Superior temporal gyrus (tissue), 1 donor: ENCODE measurements around the gene MGAT3.
"Not testable (repeated sequence)": the region's sequence is repeated elsewhere in the genome, so short reads cannot be mapped to it uniquely, and the experiment has no call there.

Experiments
- DNase-seq: peaks from one replicate; pipeline ENCODE4 v3.0.0-alpha.2; 2016; ENCODE audit errors: extremely low spot score

The MGAT3 gene

GRCh38 chr22:39512026-39512425 is 55.2 kb downstream of the MGAT3 start:
- no peak for DNase-seq

DNA sequence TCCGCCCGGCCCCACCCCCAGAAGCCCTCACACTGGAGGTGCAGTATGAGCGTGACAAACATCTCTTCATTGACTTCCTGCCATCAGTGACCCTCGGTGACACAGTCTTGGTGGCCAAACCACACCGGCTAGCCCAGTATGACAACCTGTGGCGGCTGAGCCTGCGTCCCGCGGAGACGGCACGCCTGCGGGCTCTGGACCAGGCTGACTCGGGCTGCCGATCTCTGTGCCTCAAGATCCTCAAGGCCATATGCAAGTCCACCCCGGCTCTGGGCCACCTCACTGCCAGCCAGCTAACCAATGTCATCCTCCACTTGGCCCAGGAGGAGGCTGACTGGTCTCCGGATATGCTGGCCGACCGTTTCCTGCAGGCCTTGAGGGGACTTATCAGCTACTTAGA is 57.0 kb downstream of the MGAT3 start:
- DNase-seq: no peak

DNA sequence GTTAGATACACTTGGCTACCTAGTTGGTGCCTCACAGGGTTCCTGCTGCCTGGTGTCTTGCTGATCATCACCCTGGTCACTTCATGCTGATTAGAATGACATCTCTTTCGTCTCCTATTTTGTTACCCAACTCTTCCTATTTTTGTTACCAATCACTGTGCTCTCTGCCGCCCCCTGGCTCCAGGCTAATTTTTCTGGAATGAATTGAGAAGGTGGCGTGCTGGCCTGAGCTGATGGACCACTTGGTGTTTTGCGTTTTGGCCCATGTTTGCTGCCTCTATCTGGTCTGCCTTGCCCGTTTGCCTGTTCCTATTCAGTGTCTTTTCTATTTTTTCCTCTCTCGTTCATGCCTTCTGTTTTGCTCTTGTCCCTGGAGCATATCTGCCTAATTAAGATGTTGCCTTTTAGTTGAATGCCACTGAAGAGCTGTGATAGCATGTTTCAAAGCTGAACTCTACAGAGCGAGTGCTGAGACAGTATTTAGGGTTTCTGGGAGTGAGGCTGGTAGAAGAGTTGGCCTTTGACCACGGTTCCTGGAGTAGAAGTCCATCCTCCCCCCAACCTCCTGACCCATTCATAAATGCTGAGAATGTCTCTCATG is 57.7 kb downstream of the MGAT3 start:
- peak; percentile 84 for DNase-seq

GRCh38 chr22:39515266-39516050 is 58.6 kb downstream of the MGAT3 start:
- no peak for DNase-seq

- DNase-seq: no peak
These were observed 60.7 kb downstream of the MGAT3 start for GRCh38 chr22:39517470-39517869.

DNA sequence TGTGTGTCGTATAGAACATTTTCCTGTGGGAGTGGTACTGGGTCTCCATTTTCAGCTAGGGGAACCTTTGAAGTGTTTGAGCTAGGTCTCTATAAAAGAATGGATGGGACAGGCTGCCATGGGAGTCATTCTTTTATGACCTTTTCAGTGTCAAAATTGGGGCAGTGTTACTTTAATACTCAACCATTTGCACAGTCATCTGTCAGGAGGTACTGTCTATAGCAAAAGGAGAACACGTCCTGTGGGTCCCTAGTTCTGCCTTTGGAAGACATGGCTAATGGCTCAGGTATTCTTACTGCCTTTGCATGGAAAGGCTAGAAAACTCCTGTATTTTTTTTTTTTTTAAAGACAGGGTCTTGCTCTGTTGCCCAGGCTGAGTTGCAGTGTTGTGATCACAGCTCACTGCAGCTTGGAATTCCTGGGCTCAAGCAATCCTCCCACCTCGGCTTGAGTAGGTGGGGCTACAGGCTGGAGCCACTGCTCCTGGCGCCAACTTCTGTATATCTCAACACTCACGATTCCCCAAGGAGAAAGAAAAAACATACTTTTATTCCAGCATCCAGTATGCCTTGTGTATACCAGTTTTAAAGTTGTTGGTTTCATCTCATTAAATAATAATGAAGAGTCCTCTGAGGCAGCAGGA is 61.5 kb downstream of the MGAT3 start:
- DNase-seq: no peak

- DNase-seq: no peak
These were observed 62.3 kb downstream of the MGAT3 start for GRCh38 chr22:39518996-39519680.

GRCh38 chr22:39519681-39520225 is 62.9 kb downstream of the MGAT3 start:
- peak; percentile 93 for DNase-seq

DNA sequence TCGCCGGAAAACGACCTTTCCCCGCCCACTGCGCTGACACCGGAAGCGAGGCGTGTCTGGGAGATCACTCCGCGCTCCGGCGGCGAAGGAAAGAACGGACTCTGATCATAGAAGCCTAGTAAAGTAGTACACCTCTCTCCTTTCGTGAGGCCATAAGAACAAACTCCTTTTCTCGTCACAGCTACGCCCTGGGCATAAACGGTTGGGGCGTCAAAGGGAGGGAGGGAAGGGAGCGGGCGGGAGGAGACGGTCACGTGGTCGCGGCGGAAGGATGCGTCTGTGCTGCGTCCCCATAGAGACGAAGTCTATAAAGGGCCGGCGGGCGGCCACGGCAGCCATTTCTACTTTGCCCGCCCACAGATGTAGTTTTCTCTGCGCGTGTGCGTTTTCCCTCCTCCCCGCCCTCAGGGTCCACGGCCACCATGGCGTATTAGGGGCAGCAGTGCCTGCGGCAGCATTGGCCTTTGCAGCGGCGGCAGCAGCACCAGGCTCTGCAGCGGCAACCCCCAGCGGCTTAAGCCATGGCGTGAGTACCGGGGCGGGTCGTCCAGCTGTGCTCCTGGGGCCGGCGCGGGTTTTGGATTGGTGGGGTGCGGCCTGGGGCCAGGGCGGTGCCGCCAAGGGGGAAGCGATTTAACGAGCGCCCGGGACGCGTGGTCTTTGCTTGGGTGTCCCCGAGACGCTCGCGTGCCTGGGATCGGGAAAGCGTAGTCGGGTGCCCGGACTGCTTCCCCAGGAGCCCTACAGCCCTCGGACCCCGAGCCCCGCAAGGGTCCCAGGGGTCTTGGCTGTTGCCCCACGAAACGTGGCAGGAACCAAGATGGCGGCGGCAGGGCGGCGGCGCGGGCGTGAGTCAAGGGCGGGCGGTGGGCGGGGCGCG is 63.7 kb downstream of the MGAT3 start, which contains the start of gene ATF4:
Gene ATF4, plus strand, starts transcription at position 337 of the 880 bp plus-strand sequence. CDS start 884 bp downstream, outside the sequence.
- peak; percentile 92 for DNase-seq

GRCh38 chr22:39521106-39521885 is 64.5 kb downstream of the MGAT3 start:
- peak; percentile 58 for DNase-seq

GRCh38 chr22:39522091-39522490 is 65.3 kb downstream of the MGAT3 start:
- DNase-seq: not testable (repeated sequence)

- peak; percentile 55 for DNase-seq
These were observed 65.9 kb downstream of the MGAT3 start for GRCh38 chr22:39522567-39523300.

DNA sequence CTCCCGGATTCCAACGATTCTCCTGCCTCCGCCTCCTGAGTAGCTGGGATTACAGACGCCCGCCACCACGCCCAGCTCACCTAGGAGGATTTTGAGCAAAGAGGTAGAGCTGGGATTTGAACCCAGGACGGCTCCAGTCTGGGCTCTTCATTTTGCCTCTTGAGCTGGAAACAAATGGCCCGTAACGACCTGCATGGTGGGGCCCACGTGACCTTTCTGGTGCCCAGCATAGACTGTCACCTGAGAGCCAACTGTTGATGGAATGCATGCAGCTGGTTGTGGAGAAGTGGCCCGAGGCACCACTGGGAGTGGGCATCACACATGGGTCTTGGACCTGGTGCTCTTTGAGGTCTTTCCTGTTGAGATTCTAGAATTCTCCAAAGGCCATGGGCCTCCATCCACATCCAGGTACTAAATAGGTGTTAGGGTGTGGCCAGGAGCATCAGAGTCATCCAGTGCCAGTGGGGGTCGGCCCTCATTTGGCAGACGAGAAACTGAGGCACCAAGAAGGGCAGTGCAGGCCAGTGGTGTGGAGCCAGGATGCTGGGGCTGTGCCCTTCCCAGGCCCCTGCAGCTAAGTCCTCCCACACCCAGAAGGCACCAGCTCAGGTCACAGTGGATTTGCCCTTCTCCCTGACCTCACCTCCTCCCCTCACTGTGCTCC is 67.4 kb downstream of the MGAT3 start:
- DNase-seq: no peak

GRCh38 chr22:39524753-39525657 is 68.2 kb downstream of the MGAT3 start:
- no peak for DNase-seq

DNA sequence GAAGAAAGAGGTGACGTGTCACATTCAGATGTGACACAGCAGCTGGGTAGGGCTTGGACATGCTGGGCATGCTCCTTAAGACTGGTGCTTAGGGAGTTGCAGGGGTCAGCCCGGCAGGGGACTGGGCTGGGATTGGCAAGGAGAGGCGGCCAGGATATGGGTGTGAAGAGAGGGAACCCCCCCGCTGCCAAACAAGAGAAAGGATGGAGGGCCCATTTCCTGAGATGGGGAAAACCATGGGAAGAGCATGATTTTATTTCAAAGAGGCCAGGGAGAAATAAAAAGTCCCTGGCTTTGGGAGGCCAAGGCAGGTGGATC is 68.8 kb downstream of the MGAT3 start:
- DNase-seq: no peak

DNA sequence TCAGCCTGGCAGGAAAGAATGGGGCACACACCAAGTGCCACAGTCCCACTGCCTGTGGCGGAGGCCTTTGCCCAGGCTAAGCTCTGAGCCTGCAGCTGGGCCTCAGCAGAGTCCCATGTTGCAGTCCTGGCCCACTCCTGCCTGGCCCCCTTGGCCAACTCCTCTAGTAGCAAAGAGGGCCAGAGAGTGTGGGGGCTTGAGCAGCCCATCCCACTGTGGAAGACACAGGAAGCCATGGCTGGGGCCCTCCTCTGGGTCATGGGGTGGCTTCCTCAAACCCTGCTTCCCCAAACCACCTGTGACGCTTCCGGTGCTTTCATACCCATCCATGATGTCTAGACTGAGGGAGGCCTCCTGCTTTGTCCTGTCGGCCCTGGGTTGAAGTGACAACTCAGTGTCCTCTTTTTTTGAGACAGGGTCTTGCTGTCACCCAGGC is 69.9 kb downstream of the MGAT3 start:
- DNase-seq: no peak

DNA sequence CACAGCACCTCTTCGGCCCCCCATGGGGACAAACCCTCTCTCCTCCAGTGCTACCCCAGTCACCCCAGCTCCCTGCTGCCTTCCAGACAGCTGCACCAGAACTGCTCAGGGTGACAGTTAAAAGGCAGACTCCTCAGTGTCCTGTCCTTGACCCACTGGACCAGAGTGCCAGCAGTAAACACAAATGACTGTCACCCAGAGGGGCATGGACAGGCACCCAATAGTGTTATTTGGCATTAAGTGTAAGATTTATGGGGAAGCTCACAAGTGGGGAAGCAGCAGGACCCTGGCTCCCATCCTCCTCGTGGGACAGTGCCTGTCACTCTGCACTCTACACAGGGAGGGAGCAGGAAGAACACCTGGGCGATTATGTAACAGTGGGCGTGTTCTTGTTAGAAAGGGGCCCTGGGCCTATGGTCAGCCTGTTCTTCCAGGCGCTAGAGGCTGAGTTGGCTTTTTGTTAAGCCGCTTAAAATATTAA is 70.7 kb downstream of the MGAT3 start:
- no peak for DNase-seq
